Esophagus muscularis mucosa (tissue), 4 donors: ENCODE data around the gene CTDNEP1. TPM values are rescaled to one million over a fixed set of nuclear protein-coding genes. Genes with fewer than 3 reads are reported as not detected.

Experiments
- DNase-seq: peaks from one replicate; pipeline ENCODE4 v3.0.0-alpha.2; 2017; ENCODE audit errors: extremely low spot score
- H3K27ac ChIP-seq, 4 donors: fragments of 200-600 bp; sonication (generic); replicated peaks in 1 of 4; 1 replicate in 3 of 4; 2 replicates in 1 of 4; pipeline ENCODE4 v1.5.1; 2016 to 2019; ENCODE audit warnings: mild to moderate bottlenecking in 1 of 4
- H3K27me3 ChIP-seq, 4 donors: fragments of 200-600 bp; sonication (generic); one replicate each; pipeline versions ENCODE4 v1.5.1 to v1.6.0; 2016 to 2019
- H3K36me3 ChIP-seq, 4 donors: fragments of 200-600 bp; sonication (generic); one replicate each; pipeline ENCODE4 v1.5.1; 2016 to 2019
- H3K4me1 ChIP-seq, 4 donors: fragments of 200-600 bp; sonication (generic); one replicate each; pipeline ENCODE4 v1.5.1; 2016 to 2019
- H3K4me3 ChIP-seq, 4 donors: fragments of 200-600 bp; sonication (generic); 1 replicate in 2 of 4; 2 replicates in 2 of 4; pipeline ENCODE4 v1.5.1; 2016 to 2019; ENCODE audit warnings: mild to moderate bottlenecking in 4 of 4, moderate library complexity in 1 of 4
- H3K9me3 ChIP-seq, 4 donors: fragments of 200-600 bp; sonication (generic); 1 replicate in 3 of 4; 2 replicates in 1 of 4; pipeline ENCODE4 v1.5.1; 2016 to 2019
- EP300 ChIP-seq: sonication (generic); formaldehyde crosslinking; IDR thresholded peaks from one replicate; pipeline ENCODE4 v1.6.1; 2017; ENCODE audit warnings: antibody characterized with exemption
- POLR2A ChIP-seq: fragments of 450-650 bp; IDR thresholded peaks from one replicate; pipeline ENCODE4 v1.6.1; 2017; ENCODE audit warnings: antibody characterized with exemption, moderate library complexity, mild to moderate bottlenecking, low read depth
- POLR2AphosphoS5 ChIP-seq, 2 donors: sonication (generic); formaldehyde crosslinking; IDR thresholded peaks; one replicate each; pipeline ENCODE4 v1.6.1; 2017; ENCODE audit warnings: antibody characterized with exemption in 2 of 2
- WGBS: methylation state at CpG from one replicate; pipeline ENCODE4 v1.1.5; 2018; 5-methylcytosine and 5-hydroxymethylcytosine counted together
- intact Hi-C: fragments of 100-400 bp; cut with DNase I; formaldehyde crosslinking; loops from one replicate; pipeline ENCODE4 v1.15.1; 2023
- total RNA-seq, 4 donors: library from RNA; depleted of rRNA; stranded (reverse); fragments of >200 nt; gene quantifications; one replicate each; pipeline versions ENCODE4 v1.1.0 to v1.2.1, GENCODE V29; 2016
- TF ChIP-seq, protein P1 (sequence below), 3 experiments: fragments of 200-600 bp in 2 of 3; fragments of 450-650 bp in 1 of 3; sonication (generic) in 2 of 3; IDR thresholded peaks; one replicate each; pipeline ENCODE4 v1.5.1; 2017 to 2019; ENCODE audit warnings: antibody characterized with exemption in 3 of 3, mild to moderate bottlenecking in 2 of 3, moderate library complexity in 1 of 3

CTDNEP1 gene
- total RNA-seq, 4 donors from 2014 or later: 41.5 to 66.5 (median 46.6) TPM

DNA sequence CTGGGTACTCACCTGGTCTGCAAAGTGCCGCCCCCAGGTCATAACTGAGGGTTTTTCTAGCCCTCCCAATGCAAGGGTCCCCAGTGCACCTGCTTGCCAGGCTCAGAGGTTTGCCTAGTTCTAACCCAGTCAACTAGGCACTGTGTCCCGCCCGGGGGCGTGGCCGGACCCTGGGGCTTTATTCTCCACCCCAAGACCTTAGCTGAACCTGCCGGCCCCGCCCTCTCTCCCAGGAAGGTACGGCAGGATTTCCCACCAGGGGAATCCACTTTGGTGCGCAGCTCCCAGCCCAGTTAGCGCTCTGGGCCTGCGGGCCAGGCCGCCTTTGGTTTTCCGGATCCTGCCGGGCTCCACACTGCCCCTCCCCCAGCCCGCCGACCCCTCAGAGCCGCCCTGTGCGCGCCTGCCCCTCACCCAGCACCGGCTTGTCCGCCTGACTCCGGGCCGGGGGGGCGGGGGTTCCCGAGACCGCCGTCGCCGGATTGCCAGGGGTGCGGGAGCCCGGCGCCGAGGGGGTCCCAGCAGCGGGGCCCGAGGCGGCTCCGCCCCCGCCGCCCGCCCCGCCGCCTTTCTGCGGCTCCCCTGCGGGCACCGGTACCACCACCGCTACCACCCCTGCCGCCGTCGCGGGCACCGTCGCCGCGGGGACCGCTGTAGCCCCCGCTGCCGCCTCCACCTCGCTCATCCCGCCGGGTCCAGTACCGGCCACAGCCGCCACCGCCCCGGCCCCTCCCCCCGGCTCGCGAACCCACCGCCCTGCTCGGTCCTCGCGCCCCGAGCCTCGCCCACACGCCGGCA, 42.5 kb upstream of the CTDNEP1 start:
- intact Hi-C loops: no loop called here
- WGBS: 1% methylated on average over 31 of the region's 75 CpGs
- peak overlapping the region; percentile 81 to 96 (median 92) for H3K27ac ChIP-seq
- DNase-seq: no peak
- H3K4me1 ChIP-seq: peaks cover 62 to 79% (median 78%) of the 10 kb centered on the region in 4 donors
- peak overlapping the region; percentile 46 to 54 (median 48) for H3K4me3 ChIP-seq
- peaks cover 0 to 37% (median 4%) of the 10 kb centered on the region in 4 donors for H3K27me3 ChIP-seq
- H3K36me3 ChIP-seq: no peaks in the 10 kb centered on the region
- H3K9me3 ChIP-seq: no peaks in the 10 kb centered on the region
- TF ChIP-seq EP300 (no peak), POLR2AphosphoS5 (IDR thresholded peaks at IDR 0.05) (no peak), POLR2A (no peak)
- TF ChIP-seq, protein P1, sequence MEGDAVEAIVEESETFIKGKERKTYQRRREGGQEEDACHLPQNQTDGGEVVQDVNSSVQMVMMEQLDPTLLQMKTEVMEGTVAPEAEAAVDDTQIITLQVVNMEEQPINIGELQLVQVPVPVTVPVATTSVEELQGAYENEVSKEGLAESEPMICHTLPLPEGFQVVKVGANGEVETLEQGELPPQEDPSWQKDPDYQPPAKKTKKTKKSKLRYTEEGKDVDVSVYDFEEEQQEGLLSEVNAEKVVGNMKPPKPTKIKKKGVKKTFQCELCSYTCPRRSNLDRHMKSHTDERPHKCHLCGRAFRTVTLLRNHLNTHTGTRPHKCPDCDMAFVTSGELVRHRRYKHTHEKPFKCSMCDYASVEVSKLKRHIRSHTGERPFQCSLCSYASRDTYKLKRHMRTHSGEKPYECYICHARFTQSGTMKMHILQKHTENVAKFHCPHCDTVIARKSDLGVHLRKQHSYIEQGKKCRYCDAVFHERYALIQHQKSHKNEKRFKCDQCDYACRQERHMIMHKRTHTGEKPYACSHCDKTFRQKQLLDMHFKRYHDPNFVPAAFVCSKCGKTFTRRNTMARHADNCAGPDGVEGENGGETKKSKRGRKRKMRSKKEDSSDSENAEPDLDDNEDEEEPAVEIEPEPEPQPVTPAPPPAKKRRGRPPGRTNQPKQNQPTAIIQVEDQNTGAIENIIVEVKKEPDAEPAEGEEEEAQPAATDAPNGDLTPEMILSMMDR (IDR thresholded peaks at IDR 0.05): no peak

DNA sequence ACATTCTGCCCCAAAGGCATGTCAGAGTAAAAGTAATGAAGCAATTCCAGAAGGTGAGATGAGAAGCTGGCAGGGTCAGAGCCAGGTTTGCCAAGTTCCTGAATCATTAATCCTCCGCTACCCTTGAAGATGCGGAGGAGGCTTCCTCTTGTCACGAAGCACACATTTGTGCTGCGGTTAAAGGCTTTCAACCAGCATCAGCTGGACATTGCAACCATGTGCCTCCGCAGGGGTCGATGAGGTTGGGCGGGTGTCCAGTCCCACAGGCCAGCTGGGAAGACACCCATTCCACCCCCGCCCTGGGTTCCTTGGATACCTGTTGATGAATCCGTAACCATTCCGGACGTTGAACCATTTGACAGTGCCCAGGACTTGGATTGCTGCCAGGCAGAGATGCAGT, 41.6 kb upstream of the CTDNEP1 start:
- intact Hi-C loops: no loop called here
- TF ChIP-seq EP300 (no peak), POLR2AphosphoS5 (IDR thresholded peaks at IDR 0.05) (peak in 1 of 2 donors; percentile 47)
- Histone ChIP-seq H3K4me3 (peak overlapping the region in 2 of 4 donors; percentile 46 to 50), H3K27ac (peak overlapping the region; percentile 81 to 96 (median 92)), H3K27me3 (peaks cover 0 to 37% (median 4%) of the 10 kb centered on the region in 4 donors), H3K9me3 (no peaks in the 10 kb centered on the region), H3K36me3 (peaks cover 0 to under 1% (median 0%) of the 10 kb centered on the region in 4 donors), H3K4me1 (peaks cover 62 to 88% (median 85%) of the 10 kb centered on the region in 4 donors)
- DNase-seq: no peak
- WGBS: 59% methylated on average over 8 of the region's 11 CpGs

DNA sequence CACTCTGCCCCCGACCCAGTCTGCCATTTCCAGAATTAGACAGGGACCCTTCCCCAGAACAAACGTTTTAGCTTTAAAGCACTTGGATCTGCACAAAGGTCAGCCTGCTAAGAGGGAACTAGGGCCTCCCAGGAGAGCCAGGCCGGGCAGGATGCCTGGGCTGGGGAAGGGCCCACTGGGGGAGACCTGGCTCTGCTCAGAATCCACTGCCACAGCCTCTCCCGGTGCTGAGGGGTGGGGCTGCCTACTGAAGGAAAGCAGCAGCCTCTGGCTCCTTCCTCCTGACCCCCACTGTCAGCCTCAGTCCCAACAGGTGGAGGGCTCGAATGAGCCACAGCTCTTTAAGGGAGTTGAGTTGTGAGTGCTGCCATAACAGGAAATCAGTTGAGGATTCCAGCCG, 41.2 kb upstream of the CTDNEP1 start:
- Histone ChIP-seq H3K4me3 (peak overlapping the region in 2 of 4 donors; percentile 31 to 46), H3K36me3 (peaks cover 0 to 5% (median 3%) of the 10 kb centered on the region in 4 donors), H3K27ac (peak overlapping the region; percentile 81 to 96 (median 92)), H3K4me1 (peaks cover 62 to 92% (median 89%) of the 10 kb centered on the region in 4 donors), H3K9me3 (no peaks in the 10 kb centered on the region), H3K27me3 (peaks cover 0 to 37% (median 4%) of the 10 kb centered on the region in 4 donors)
- intact Hi-C loops: no loop called here
- no peak for DNase-seq
- TF ChIP-seq EP300 (no peak), POLR2AphosphoS5 (IDR thresholded peaks at IDR 0.05) (peak in 1 of 2 donors; percentile 22)
- TF ChIP-seq, protein P1 (IDR thresholded peaks at IDR 0.05): no peak
- 16% methylated on average over 5 of the region's 6 CpGs for WGBS

DNA sequence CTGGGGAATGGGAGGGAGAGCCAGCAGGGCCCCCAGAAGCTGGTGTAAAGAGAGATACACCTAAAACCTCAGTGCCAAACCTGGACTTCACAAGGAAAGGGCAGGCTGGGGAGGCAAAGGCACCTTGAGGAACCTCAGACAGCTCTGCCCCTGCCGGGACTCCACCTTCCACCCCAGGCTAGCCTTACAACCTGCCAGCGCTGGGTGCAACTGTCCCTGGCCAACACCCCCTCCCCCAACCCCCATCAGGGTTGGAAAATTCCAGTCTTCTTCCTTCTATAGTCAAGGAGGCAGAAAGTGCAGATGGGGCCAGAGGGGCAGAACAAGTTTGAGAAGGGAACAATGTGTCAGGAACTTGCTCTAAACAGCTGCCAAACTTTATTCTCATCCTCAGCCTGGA, 40.7 kb upstream of the CTDNEP1 start:
- Histone ChIP-seq H3K36me3 (peaks cover 0 to 9% (median 7%) of the 10 kb centered on the region in 4 donors), H3K27me3 (peaks cover 0 to 37% (median 4%) of the 10 kb centered on the region in 4 donors), H3K4me3 (peak overlapping the region in 1 of 4 donors; percentile 46), H3K27ac (peak overlapping the region; percentile 81 to 96 (median 92)), H3K4me1 (peaks cover 62 to 97% (median 94%) of the 10 kb centered on the region in 4 donors), H3K9me3 (no peaks in the 10 kb centered on the region)
- TF ChIP-seq POLR2AphosphoS5 (IDR thresholded peaks at IDR 0.05) (peak; percentile 33 to 58), EP300 (no peak)
- intact Hi-C loops: no loop called here
- 37% methylated on average over 2 of the region's 2 CpGs for WGBS
- no peak for DNase-seq

DNA sequence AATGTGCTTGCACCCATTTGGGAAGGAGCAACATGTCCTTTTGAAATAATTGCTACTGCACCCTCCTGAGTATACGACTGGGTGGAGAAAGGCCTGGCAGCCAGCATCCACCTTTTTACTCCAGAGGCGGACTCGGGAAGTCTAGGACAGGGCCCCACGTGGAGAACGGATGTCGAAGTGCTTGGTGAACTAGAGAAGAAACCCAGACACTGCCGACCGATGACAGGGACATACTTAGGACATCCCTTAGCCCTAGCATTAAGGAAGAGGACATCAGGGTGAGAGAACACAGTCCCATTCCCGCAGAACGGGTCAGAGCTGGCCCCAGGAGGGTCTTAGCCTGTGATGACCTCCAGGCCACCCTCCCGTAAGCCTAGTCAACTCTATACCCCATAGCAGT, 39.2 kb upstream of the CTDNEP1 start:
- intact Hi-C loops: no loop called here
- Histone ChIP-seq H3K27ac (peak overlapping the region; percentile 57 to 96 (median 92)), H3K27me3 (peaks cover 0 to 37% (median 4%) of the 10 kb centered on the region in 4 donors), H3K9me3 (no peaks in the 10 kb centered on the region), H3K36me3 (peaks cover 12 to 24% (median 21%) of the 10 kb centered on the region in 4 donors), H3K4me1 (peaks cover 55 to 100% (median 97%) of the 10 kb centered on the region in 4 donors), H3K4me3 (no peak overlapping the region)
- WGBS: 77% methylated on average over 11 of the region's 11 CpGs
- TF ChIP-seq POLR2AphosphoS5 (IDR thresholded peaks at IDR 0.05) (peak; percentile 41 to 42), EP300 (no peak)
- DNase-seq: no peak

DNA sequence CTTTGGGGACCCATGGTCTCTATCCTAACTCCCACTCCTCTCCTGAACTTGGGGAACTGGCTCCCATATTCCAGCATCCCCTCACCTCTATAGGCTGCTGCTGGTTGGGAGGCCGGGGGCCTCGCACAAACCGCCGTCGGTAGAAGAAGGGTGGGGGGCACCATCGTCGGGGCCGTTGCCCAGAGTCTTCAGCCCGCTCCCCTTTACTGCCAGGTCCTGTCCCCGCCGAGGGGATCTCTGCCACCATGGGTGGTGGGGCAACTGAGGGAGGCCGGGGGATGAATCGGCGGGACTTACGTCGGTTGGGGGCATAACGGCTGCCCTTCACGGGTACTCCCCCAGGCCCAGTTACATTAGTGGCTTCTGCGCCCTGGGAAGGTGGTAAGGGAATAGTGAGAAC, 38.6 kb upstream of the CTDNEP1 start:
- Histone ChIP-seq H3K27me3 (peaks cover 0 to 37% (median 4%) of the 10 kb centered on the region in 4 donors), H3K4me1 (peaks cover 55 to 100% (median 97%) of the 10 kb centered on the region in 4 donors), H3K4me3 (no peak overlapping the region), H3K36me3 (peaks cover 12 to 29% (median 26%) of the 10 kb centered on the region in 4 donors), H3K9me3 (no peaks in the 10 kb centered on the region), H3K27ac (peak overlapping the region; percentile 57 to 96 (median 92))
- WGBS: 81% methylated on average over 17 of the region's 19 CpGs
- DNase-seq: no peak
- TF ChIP-seq EP300 (no peak), POLR2AphosphoS5 (IDR thresholded peaks at IDR 0.05) (peak in 1 of 2 donors; percentile 5)
- intact Hi-C loops: no loop called here
